DND-41 (cell line): ENCODE measurements around the gene CAND1.

Experiments used
- ATAC-seq: fragments of 200-7000 bp; cut with Tn5 transposase; 3 replicates; pipeline ENCODE4 v1.9.1; 2021; ENCODE audit warnings: low read depth; ENCODE audit not compliant: insufficient read depth
- DNase-seq: peaks from one replicate; pipeline ENCODE4 v3.0.0-alpha.2; 2020
- H2AFZ ChIP-seq: 2 replicates; pipeline ENCODE4 v1.6.0; 2012; ENCODE audit warnings: low read depth, low read length
- H3K27ac ChIP-seq: 2 replicates; pipeline ENCODE4 v1.5.1; 2012; ENCODE audit warnings: low read length, inconsistent platforms
- H3K27me3 ChIP-seq: fragments of 200-600 bp; sonication (generic); 2 replicates; pipeline ENCODE4 v1.6.0; 2012; ENCODE audit warnings: low read length, mild to moderate bottlenecking, inconsistent platforms; ENCODE audit not compliant: insufficient read depth, poor library complexity
- H3K36me3 ChIP-seq: 2 replicates; pipeline ENCODE4 v1.5.1; 2012; ENCODE audit warnings: low read length, inconsistent platforms; ENCODE audit not compliant: insufficient read depth
- H3K4me1 ChIP-seq: 2 replicates; pipeline ENCODE4 v1.5.1; 2012; ENCODE audit warnings: mild to moderate bottlenecking, low read length; ENCODE audit not compliant: insufficient read depth
- H3K4me2 ChIP-seq: 2 replicates; pipeline ENCODE4 v1.6.0; 2012; ENCODE audit warnings: mild to moderate bottlenecking, moderate library complexity, low read length, inconsistent platforms; ENCODE audit not compliant: insufficient read depth
- H3K4me3 ChIP-seq, 2 experiments: fragments of 200-600 bp in 1 of 2; shearing (Covaris generic) in 1 of 2; 2 replicates each; pipeline ENCODE4 v1.5.1; 2012 to 2016; ENCODE audit warnings: inconsistent platforms in 2 of 2, low read length in 2 of 2, mild to moderate bottlenecking in 2 of 2, low read depth in 1 of 2, moderate library complexity in 1 of 2
- H3K79me2 ChIP-seq: 2 replicates; pipeline ENCODE4 v1.6.0; 2012; ENCODE audit warnings: low read length, inconsistent platforms; ENCODE audit not compliant: insufficient read depth
- H3K9ac ChIP-seq: 2 replicates; pipeline ENCODE4 v1.6.0; 2012; ENCODE audit warnings: low read depth, mild to moderate bottlenecking, inconsistent platforms, low read length, moderate library complexity
- H3K9me3 ChIP-seq: 2 replicates; pipeline ENCODE4 v1.5.1; 2012; ENCODE audit warnings: low read length, moderate library complexity, mild to moderate bottlenecking, inconsistent platforms; ENCODE audit not compliant: insufficient read depth, severe bottlenecking
- H4K20me1 ChIP-seq: 2 replicates; pipeline ENCODE4 v1.6.0; 2012; ENCODE audit warnings: low read length; ENCODE audit not compliant: insufficient read depth
- EZH2 ChIP-seq: IDR thresholded peaks from 3 replicates; pipeline ENCODE4 v1.6.1; 2012; ENCODE audit warnings: borderline replicate concordance, low read depth, mild to moderate bottlenecking, moderate library complexity, low read length, inconsistent platforms; ENCODE audit not compliant: severe bottlenecking
- TF ChIP-seq, protein P1 (sequence below): IDR thresholded peaks from 2 replicates; pipeline ENCODE4 v1.5.1; 2012; ENCODE audit warnings: borderline replicate concordance, low read length, moderate library complexity, mild to moderate bottlenecking; ENCODE audit not compliant: poor library complexity, severe bottlenecking; ENCODE audit errors: extremely low read depth

CAND1 gene

DNA sequence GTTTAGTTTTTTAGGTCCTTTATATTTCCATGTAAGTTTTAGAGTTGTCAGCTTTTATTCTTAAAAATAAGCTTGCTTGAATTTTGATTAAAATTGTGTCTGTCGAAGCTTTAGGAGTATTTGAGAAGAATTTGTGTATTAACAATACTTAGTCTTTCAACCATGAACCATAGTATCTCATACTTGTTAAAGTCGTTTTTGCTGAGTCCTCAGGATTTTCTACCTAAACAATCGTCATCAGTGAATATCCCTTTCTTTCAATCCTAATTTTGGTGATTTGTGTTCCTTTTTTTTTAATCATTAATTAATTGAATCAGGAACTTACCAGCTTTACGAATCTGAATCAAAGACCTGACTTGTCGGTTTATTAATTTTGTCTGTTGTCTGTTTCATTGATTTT lies 18.2 kb downstream of the CAND1 start:
- no peak overlapping the region for H2AFZ ChIP-seq
- H3K27ac ChIP-seq: no peak overlapping the region
- DNase-seq: no peak
- peaks cover 71% of the 10 kb centered on the region for H4K20me1 ChIP-seq
- H3K4me1 ChIP-seq: no peaks in the 10 kb centered on the region
- no peak overlapping the region for H3K4me3 ChIP-seq
- TF ChIP-seq, protein P1, sequence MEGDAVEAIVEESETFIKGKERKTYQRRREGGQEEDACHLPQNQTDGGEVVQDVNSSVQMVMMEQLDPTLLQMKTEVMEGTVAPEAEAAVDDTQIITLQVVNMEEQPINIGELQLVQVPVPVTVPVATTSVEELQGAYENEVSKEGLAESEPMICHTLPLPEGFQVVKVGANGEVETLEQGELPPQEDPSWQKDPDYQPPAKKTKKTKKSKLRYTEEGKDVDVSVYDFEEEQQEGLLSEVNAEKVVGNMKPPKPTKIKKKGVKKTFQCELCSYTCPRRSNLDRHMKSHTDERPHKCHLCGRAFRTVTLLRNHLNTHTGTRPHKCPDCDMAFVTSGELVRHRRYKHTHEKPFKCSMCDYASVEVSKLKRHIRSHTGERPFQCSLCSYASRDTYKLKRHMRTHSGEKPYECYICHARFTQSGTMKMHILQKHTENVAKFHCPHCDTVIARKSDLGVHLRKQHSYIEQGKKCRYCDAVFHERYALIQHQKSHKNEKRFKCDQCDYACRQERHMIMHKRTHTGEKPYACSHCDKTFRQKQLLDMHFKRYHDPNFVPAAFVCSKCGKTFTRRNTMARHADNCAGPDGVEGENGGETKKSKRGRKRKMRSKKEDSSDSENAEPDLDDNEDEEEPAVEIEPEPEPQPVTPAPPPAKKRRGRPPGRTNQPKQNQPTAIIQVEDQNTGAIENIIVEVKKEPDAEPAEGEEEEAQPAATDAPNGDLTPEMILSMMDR: no peak
- TF ChIP-seq EZH2: no peak
- no peak for ATAC-seq
- H3K9me3 ChIP-seq: no peaks in the 10 kb centered on the region
- H3K36me3 ChIP-seq: peaks cover 71% of the 10 kb centered on the region
- H3K79me2 ChIP-seq: peaks cover 98% of the 10 kb centered on the region
- no peak overlapping the region for H3K9ac ChIP-seq
- no peak overlapping the region for H3K4me2 ChIP-seq
- no peaks in the 10 kb centered on the region for H3K27me3 ChIP-seq

DNA sequence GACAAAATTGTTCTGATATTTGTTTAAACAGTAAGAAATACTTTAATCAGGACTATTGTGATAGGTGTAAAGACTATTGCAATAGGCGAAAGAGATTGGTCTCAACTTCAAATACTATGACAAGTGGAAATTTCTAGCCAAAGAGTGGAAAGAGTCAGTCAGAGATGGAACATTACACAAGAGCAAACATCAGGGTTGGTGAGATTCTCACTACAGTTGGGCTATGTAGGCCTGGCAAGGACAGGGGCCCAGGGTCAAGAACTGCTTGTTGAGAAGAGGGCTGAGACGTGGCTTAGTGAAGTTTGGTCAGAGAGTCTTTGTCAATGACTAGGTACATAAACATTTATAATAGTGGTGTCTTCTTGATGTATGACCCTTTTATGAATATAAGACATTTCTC lies 19.4 kb downstream of the CAND1 start:
- Histone ChIP-seq H3K4me1 (no peaks in the 10 kb centered on the region), H4K20me1 (peaks cover 77% of the 10 kb centered on the region), H3K4me3 (no peak overlapping the region), H3K36me3 (peaks cover 73% of the 10 kb centered on the region), H3K9ac (no peak overlapping the region), H3K27me3 (no peaks in the 10 kb centered on the region), H3K79me2 (peaks cover 97% of the 10 kb centered on the region), H3K9me3 (no peaks in the 10 kb centered on the region), H2AFZ (no peak overlapping the region), H3K27ac (no peak overlapping the region), H3K4me2 (no peak overlapping the region)
- no peak for ATAC-seq
- no peak for DNase-seq
- TF ChIP-seq, protein P1: no peak

DNA sequence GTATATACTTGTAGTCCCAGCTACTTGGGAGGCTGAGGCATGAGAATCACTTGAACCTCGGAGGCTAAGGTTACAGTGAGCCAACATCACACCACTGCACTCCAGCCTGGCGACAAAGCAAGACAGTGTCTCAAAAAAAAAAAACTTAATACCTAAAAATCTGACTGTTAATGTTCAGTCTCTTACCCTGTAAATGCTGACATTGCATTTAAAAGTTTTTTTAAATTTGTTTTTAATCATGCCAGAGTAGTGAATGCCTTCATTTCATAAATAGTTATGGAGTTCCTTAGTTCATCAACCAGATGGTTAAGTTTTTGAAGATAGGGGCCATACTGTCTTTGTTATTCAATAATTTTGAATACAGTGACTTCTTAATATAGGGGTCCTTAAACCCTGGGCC lies 21.2 kb downstream of the CAND1 start:
- ATAC-seq (no peak), DNase-seq (no peak)
- no peak for TF ChIP-seq EZH2
- TF ChIP-seq, protein P1: no peak
- Histone ChIP-seq H3K36me3 (peaks cover 73% of the 10 kb centered on the region), H2AFZ (no peak overlapping the region), H3K4me2 (no peak overlapping the region), H3K9me3 (no peaks in the 10 kb centered on the region), H3K4me3 (no peak overlapping the region), H4K20me1 (peaks cover 73% of the 10 kb centered on the region), H3K4me1 (no peaks in the 10 kb centered on the region), H3K79me2 (peaks cover 95% of the 10 kb centered on the region), H3K27ac (no peak overlapping the region), H3K27me3 (no peaks in the 10 kb centered on the region), H3K9ac (no peak overlapping the region)

DNA sequence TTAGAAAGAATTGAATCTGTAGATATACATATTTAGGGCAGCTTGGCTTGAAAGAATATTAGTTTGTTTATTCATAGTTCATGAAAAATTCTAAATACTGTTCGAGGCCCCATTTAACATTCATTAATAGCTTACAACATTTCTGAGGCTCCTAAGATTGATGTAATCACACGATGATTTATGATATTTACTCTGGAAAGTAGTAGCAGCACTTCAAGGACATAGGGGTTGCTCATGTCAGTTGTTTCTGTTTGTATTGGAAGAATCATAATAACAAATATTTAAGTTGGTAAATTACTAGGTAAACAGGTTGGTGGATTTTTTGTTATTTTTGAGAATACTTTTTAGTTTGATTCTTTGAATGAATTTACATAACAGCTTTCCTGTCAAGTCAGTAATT lies 30.4 kb downstream of the CAND1 start:
- H3K36me3 ChIP-seq: peaks cover 92% of the 10 kb centered on the region
- no peak overlapping the region for H2AFZ ChIP-seq
- no peak for ATAC-seq

More for the DNA sequence above, 30.4 kb downstream of the CAND1 start:
- H4K20me1 ChIP-seq: peaks cover 3% of the 10 kb centered on the region; the same call in 1 of the 2 replicates
- no peaks in the 10 kb centered on the region for H3K9me3 ChIP-seq
- H3K27me3 ChIP-seq: no peaks in the 10 kb centered on the region
- TF ChIP-seq, protein P1: no peak
- no peak for TF ChIP-seq EZH2
- no peak overlapping the region for H3K9ac ChIP-seq
- no peak overlapping the region for H3K27ac ChIP-seq
- H3K79me2 ChIP-seq: peaks cover 41% of the 10 kb centered on the region
- no peak overlapping the region for H3K4me2 ChIP-seq
- H3K4me1 ChIP-seq: no peaks in the 10 kb centered on the region
- H3K4me3 ChIP-seq: no peak overlapping the region
- no peak for DNase-seq
